Measurements from ENCODE around the gene HIVEP3.

GRCh38 chr1:41870076-41870562, 48.6 kb downstream of the HIVEP3 start:
- TF ChIP-seq TAF1 (IDR thresholded peaks at IDR 0.05; ENCODE audit: low read depth) (no peak), RAD21 (IDR thresholded peaks at IDR 0.05; ENCODE audit: low read depth) (no peak), CEBPB (IDR thresholded peaks at IDR 0.05) (no peak), MAX (IDR thresholded peaks at IDR 0.05) (no peak), EP300 (IDR thresholded peaks at IDR 0.05; ENCODE audit: borderline replicate concordance) (no peak), NFIC (IDR thresholded peaks at IDR 0.05) (no peak), USF1 (IDR thresholded peaks at IDR 0.05) (no peak), FOXM1 (IDR thresholded peaks at IDR 0.05; ENCODE audit: borderline replicate concordance, low read depth) (no peak), YY1 (IDR thresholded peaks at IDR 0.05; ENCODE audit: low read depth) (no peak), REST (IDR thresholded peaks at IDR 0.05; ENCODE audit: low read depth) (no peak), TEAD4 (IDR thresholded peaks at IDR 0.05) (no peak), ZBTB7A (IDR thresholded peaks at IDR 0.05; ENCODE audit: low read depth) (no peak)
